HG02884 (cell line): Measurements from ENCODE around the gene SFRP5.

ENCODE experiments used
- ATAC-seq: cut with Tn5 transposase; IDR thresholded peaks from one replicate; pipeline ENCODE4 v1.9.1; 2021; ENCODE audit warnings: mild to moderate bottlenecking, moderate library complexity; ENCODE audit not compliant: unreplicated experiment

The SFRP5 gene, protein sequence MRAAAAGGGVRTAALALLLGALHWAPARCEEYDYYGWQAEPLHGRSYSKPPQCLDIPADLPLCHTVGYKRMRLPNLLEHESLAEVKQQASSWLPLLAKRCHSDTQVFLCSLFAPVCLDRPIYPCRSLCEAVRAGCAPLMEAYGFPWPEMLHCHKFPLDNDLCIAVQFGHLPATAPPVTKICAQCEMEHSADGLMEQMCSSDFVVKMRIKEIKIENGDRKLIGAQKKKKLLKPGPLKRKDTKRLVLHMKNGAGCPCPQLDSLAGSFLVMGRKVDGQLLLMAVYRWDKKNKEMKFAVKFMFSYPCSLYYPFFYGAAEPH

DNA sequence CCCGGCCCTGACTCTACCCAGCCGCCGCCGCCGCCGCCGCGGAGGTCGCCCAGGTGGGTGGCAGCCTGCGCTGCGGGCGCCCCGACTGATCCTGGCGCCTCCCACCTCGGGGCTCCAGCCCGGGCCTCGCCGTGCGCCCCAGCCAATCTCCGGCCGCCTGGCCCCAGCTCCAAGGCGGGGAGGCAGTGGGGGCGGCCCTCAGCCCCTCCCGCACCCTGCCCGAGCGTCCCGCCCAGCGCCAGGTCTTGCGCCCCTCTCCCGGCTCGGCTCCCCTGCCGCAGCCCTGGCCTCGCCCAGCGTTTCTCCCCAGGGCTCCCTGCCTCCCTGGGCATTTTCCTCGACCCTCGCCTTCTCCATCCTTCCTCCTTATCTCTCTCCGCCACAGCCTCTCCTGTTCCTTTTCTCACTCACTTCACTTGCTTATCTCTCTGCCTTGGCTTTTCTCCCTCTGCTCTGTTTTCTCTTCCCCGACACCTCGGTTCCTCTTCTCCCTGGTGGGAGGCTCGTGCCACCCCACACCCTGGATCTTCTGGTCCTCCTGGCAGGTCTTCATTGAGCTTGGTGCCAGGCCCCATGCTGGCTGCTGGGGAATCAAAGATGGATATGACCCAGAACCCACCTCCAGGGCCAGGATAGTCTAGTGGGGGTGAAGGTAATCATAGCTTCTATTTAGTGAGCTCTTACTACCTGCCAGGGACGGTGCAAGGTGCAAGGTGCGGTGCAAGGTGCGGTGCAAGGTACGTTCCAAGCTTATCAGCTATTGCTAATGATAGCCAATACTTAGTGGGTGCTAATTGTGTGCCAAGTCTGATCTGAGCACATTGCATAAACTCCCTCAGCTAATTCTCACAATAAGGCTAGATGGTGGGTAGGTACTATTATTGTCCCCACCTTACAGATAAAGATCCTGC lies at the start of gene SFRP5:
Gene SFRP5, minus strand, starts transcription at position 87 of the 911 bp plus-strand sequence. CDS start 166 bp downstream, outside the sequence.
- no peak for ATAC-seq

DNA sequence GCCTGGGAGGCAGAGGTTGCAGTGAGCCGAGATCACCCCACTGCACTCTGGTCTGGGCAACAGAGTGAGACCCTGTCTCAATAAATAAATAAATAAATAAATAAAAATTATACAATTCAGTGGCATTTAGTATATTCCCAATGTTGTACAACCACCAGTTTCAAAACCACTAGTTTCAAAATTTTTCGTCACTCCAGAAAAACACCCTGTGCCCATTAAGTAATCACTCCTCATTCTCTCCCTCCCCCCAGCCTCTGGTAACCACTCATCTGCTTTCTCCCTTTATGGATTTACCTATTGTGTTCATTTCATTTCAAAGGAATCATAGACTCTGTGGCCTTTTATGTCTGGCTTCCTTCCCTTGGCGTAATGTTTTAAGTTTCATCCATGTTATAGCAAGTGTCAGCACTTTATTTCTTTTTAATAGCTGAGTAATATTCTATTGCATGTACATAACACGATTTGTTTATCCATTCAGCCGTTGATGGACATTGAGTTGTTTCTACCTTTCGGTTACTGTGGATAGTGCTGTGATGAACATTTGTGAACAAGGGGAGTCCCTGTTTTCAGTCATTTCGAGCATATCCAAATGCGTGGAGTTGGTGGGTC lies 48.4 kb upstream of the SFRP5 start:
- no peak for ATAC-seq

DNA sequence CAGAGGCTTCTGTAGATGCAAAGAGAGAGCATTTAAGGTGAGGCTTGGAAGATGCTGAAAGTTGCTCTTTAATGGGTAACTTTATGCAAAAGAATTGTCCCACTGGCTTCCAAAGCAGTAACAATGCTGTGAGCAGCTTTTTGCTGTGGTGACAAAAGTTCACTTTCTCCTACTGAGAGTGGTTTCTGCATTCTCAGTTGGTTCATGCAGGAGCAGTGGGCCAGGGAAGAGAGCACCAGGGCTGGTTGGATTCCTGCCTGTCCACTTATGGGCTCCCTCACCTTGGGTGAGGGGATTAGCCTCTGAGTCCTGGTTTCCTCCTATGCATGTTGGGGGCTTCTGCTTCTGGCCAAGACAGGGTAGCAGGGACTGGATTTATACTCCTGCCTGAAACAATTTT lies 46.8 kb upstream of the SFRP5 start:
- ATAC-seq = no peak

DNA sequence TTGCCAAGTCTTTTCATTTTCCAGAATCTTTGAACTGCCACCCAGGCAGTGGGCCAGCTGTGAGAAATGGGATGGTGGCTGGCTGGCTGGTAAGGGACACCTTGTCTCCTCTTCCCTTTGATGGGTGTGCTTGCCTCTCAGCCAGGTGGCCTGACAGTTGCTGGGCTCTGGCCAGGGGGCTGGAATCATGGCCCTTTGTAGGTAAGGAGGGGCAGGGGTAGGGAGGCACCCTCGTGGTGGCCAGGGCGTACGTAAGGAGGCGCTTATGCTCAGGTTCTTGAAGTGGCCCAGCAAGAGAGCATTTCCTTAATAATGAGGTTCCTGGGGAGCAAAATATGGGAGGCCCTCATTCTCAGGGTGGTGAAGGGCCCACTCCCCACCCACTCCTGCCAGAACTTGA lies 44.8 kb upstream of the SFRP5 start:
- ATAC-seq = no peak

DNA sequence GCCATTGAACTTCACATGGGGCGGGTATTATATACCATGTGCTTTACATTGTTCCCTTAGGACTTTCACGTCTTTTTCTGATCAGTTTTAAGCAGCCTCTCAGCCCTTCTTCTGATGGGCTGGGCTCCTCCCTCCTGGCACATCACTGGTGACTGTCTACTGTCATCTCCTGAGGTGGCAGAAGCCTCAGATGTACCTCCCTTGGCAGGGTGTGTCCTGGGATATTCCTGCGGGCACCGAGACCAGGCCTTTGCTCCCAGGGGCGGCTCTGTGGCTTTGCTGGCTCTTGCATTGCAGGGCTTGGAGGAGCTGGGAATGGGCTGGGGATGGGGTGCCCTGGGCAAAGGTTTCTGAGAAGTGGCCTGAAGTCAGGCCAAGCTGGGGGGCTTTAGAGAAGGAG lies 43.2 kb upstream of the SFRP5 start:
- no peak for ATAC-seq

DNA sequence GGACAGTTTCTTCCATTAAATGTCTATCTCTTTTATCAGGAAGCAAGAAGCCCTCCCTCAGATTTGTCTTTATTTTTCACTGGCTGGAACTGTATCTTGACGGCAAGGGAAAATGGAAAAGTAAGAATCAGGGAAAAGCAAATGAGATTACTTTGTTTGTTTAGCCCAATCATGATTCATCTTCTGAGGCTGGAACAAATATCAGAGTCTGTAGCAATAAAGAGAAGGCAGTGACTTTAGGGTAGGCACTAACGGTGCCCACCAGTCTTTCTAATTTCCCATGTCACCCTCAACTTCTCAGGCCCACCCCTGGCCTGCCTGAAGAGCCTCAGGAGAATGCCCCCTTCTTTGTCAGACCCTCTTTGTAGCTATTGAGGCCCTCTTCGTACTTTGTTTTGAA lies 41.5 kb upstream of the SFRP5 start:
- ATAC-seq = no peak

DNA sequence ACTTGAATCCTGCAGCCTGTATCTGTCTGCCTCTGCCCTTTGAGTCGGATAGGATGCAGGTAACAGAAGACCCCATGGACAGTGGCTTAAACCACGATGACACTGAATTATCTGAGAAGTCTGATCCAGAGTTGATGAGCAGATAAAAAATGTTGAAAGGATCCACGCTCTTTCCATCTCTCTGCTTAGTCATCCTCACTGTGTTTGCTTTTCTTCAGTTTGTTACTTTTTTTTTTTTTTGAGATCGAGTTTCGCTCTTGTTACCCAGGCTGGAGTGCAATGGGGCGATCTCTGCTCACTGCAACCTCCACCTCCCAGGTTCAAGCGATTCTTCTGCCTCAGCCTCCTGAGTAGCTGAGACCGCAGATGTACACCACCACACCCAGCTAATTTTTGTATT lies 40.9 kb upstream of the SFRP5 start:
- ATAC-seq = no peak

DNA sequence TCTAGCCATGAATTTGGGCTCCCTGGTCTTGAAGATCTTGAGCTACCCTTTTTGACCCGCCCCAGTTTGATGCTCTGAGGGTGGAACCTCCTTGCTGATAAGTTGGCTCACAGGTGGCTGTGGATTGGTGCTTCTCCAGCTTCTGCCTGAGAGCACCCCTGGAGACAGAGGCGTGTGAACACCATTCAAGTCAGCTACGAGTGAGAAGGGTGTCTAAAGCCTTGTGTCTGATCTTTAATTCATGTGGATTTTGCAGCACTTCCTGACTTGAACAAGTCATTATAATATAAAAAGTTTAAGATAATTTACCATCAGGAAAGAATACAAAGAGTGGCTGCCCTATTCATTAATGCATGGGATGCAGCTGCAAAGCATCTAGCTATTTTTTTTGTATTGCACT lies 40.2 kb upstream of the SFRP5 start:
- ATAC-seq = no peak

DNA sequence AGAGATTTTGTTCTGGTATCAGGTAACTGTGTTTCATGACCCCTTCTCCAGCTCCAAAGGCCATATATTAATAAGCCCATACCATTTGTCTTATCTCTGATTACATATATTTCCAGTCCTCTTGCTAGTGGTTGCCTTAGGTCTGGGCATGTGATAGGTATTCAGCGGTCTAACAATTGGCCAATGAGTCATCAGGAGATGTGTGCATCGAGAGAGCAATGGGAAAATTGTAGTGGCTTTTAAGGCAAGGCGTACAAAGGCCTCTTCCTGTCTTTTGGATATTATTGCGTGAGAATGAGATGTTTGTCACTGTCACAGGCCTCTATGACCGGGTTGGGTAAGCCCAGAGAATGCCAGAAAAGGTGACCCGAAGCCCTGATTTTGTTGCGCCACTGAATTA lies 38.6 kb upstream of the SFRP5 start:
- no peak for ATAC-seq

DNA sequence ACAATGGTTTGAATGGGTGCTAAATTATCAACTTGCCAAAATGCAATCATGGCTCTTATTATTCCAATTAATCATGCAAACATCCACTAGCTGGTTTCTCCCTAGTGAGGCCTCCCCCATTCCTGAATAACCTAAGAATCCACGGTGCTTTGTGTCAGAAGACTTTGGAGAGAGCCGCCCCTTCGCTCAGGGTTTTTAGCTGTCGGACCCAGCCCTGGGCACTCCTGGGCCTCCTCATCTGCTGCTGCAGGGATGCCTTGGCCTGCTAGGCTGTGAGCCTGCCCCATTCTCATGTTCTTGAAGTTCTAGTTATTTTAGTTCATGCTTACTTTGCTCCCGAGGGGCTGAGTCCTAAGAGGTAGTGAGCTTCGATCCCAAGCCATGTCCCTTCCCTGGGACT lies 34.1 kb upstream of the SFRP5 start:
- ATAC-seq = no peak

DNA sequence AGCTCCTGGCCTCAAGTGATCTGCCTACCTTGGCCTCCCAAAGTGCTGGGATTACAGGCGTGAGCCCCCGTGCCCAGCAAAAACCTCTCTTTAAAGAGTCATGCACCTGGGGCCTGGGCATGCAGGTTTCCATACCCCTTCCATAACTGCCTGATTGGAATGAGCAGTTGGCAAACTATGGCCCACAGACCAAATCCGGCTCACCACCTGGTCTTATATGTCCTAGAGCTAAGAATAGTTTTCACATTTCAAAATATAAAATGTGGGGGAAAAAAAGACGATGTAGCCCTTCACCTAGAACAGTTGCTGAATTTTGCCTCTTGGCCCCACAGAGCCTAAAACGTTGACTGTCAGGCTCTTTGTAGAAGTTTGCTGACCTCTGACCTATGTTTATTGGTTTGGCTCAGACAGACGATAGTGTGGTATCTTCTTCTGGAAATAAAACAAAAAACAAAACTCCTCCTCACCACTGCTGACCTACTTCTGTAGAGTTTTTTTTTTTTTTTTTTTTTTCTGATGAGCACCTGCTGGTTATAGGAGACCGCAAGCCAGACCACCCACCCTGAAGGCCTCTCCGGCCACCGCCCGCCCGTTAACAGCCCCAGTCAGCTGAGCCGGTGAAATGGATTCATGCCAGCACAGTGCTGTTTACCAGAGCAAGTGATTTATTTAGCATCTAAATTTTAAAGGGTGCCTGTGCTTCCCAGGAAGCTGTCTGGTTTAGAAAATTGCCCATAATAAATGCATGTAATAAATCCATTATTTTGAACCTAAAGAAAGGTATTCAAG lies 33.5 kb upstream of the SFRP5 start:
- no peak for ATAC-seq

DNA sequence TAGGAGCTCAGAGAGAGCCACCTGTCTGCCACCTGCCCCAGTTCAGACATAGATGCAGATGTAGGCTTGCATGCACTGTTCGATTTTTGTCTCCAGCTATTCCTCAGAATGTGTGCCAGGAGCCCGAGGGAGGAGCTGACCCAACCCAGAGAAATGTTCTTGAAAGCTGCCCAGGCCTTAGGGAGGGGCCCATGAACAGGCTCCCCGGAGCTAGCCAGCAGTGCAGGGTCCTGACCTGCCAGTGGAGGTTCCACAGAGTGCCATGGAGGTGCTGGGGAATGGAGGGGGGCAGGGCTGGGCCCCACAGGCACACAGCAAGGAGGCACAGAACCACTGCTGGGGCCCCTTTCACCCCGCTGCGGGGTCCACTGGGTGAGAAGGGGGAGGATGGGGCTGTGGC lies 29.6 kb upstream of the SFRP5 start:
- no peak for ATAC-seq

DNA sequence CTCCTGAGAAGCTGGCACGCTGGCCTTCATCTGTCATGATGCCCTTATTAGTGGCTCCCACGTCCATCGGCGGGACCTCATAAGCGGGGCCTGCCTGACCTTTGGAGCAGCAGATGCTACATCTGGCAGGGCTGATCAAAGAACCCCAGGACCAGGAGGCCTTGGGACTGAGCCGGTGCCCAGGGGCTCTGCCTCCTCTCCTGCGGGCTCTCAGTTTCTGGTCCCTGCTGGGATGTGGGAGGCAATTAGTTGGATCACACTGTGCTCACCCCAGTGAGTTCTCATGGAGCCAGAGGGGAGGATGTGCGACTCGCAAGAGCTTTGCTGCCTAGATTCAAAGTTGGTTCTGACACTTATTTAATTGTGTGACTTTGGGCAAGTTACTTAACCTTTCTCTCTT lies 28.7 kb upstream of the SFRP5 start:
- no peak for ATAC-seq

DNA sequence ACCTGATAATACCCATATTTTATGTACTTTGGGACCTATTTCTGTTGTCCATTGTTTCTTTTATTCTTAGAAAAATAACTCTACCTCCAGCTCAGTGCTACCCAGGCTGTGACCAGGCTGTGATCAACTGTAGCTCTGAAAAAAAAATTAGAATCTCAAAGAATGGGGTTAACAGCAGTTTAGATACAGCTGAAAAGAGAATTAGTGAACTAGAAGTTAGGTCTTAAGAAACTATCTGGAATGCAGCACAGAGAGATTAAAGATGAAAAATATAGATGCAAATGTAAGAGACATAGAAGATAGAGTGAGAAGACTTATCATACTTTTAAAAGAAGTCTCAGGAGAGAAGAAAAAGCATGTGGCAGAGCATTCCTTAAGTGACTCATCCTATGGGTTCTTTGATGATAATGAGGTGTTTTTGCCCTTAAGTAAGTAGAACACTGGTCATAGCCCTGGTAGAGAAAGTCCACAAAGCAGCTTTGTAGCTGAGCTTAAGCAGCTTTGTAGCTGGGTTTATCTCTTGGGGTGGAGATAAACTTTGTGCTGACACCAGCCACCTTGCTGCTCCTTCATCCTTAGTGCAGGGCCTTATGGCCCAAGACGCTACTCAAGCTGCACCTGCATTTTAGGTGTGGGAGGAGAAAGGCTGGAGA lies 27.3 kb upstream of the SFRP5 start:
- ATAC-seq = no peak

DNA sequence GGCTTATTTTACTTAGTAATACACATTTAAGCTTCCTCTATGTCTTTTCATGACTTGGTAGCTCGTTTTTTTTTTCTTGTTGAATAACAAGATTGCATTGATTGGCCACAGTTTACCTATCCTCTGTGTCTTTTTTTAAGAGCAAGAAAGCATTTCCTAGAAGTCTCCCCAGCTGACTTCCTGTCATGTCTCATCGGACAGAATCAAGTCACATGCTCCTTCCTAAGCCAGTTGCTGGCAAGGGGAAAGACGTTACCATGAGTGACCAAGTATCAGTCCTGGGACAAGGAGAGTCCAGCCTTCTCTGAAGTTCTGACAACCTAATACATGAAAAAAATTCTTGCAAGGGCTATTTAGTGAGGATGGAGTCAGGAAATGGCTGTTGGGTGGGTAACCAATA lies 24.9 kb upstream of the SFRP5 start:
- no peak for ATAC-seq

DNA sequence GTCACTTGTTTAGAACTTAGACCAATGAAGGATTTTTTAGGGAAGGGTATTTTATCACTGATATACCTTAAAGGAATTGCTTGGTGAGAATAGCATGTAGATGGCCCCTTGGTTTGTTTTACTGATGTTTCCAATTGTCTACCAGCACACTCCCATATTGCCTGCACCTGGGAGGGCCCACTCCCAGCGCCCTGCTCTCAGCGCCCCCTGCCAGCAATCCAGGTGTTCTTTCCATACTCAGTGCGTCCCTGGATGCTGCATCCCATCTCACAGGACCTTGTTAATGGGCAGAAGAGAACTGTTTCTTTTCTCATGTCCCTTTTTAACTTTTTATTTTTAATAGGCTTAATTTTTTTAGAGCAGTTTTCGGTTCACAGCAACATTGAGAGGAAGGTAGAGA lies 24.1 kb upstream of the SFRP5 start:
- no peak for ATAC-seq

DNA sequence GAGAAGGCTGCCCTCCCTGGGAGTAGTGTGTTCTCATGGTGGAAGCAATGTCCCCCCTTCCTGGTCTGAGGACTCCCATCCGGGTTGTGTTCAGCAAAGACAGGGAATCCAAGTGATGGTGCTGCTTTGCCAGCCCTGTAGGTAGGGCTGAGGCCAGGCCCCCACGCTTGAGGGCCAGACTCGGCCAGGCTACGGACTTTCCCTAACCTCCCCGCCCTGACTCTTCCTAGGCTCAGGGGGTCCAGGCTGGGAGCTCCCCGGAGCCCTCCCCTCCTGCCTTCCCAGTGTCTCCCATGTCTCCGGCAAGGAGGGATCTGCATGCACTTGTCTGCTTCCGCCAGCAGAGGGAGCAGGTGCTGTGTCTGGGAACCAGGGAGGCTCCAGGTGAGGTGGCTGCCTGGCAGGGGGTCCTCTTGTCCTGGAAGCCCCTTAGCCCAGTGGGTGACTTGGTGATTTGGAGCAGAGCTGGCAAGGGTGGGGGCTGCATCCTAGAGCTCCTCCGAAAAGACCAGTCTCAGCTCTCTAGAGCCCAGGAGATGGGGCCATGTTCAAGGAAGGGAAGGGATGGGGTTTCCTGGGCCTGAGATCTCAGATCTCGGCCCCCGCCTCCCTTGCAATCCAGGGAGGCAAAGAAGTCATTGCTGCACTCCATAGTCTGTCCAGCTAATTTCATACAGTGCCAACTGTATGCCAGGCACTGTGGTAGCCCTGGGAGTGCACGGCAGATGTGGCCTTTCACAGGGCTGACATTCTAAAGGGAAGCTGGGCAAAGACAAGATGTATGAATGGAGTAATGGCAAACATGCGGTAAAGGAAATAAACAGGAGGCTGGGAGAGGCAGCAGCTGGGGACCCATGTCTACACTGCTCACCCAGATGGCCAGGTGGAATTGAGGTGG lies 20.3 kb upstream of the SFRP5 start:
- ATAC-seq = peak; percentile 50

DNA sequence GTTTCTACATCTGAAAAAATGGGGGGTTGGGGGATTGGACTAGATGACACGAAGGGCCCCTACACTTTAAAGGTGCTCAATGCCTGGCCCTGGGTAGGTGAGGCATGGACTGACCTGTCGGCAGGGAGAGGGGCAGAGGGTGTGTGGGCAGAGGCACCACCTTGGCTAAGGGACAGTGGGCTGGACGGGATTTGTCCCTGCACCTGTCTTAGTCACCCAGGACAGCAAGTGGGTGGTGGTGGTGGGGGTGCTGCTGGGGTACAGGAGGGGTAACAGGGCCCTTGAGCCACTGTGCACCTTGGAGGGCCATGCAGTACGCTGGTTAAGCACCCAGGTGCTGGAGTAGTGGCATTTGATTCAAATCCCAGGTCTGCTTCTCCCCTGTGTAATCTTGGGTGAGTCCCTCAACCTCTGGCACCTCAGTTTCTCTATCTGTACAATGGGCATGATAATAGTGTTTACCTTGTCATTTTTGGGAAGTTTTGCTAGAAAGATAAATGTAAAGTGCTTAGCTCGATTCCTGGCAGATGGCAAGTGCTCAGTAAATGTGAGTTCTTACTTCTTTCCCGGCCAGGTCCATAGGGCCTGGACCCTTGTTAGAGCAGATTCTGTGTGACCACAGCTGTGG lies 18.1 kb upstream of the SFRP5 start:
- ATAC-seq = no peak
